HG03039 (cell line): Measurements from ENCODE around the gene PNLDC1.

Source experiments
- ATAC-seq: cut with Tn5 transposase; IDR thresholded peaks from one replicate; pipeline ENCODE4 v1.9.1; 2021; ENCODE audit warnings: mild to moderate bottlenecking, moderate library complexity; ENCODE audit not compliant: unreplicated experiment

PNLDC1 gene

DNA sequence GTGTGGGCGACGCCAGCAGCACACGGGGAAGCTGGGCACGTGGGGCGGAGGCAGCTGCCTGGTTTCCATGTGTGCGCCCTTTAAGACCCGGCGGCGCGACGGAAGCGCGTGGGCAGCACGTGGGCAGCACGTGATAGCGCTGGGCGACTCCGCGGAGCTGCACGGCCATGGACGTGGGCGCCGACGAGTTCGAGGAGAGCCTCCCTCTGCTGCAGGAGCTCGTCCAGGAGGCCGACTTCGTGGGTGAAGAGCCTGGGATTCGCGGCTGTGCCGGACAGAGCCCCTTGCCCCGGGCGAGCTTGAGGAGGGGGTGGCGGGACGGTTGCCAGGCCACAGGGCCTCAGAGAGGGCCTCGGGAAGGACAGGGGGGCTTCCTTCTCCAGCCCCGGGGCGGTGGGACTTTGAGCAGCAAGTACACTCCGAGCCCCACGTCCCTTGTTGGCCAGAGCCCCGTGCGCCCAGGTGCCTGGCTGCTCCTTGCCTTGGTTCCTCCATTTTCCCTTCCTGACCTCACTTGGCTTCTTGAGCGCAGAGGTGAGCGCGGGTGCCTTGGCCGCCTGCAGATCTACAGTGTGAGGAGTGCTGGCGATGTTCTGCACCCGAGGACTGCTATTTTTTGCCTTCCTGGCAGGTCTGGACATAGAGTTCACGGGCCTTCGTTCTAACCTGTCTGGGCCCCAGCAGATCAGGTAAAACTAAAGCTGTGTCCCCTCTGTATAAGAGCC is at the start of gene PNLDC1:
TSS of gene PNLDC1 (plus strand) at position 136 of the 725 bp plus-strand sequence. CDS start at position 168, 32 bp downstream.
- ATAC-seq: no peak

DNA sequence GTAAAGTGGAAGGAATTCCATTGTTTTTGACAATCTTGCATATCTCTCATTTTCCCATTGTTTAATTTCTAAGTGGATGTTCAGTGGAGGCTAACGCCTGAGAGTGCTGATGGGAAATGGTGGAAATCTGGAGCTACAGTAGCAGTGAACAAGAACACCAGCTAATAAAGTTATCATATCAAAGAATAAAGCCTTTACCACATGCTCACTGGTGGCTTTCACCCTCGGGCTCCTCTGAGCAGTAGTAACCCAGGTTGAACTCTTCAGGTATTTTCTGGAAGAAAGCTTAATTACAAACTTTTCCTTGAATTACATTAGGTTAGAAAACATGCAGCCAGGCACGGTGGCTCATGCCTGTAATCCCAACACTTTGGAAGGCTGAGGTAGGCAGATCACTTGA is 48.6 kb upstream of the PNLDC1 start:
- no peak for ATAC-seq

- no peak for ATAC-seq
These were observed 46.8 kb upstream of the PNLDC1 start for GRCh38 chr6:159753081-159753872.

DNA sequence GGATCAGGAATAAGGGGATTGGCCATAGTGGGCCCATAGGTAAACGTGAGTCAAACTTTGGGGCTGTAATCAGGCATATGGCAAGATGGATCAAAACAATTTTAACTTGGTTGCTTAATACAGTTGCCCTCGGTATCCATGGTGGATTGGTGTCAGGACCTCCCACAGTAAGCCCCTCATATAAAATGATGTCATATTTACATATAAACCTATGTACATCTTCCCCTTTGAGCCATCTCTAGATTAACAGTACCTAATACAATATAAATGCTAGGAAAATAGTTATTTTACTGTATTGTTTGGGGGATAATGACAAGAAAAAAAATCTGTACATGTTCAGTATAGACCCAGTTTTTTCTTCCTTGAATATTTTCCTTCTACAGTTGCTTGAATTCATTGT is 45.7 kb upstream of the PNLDC1 start:
- ATAC-seq: no peak

DNA sequence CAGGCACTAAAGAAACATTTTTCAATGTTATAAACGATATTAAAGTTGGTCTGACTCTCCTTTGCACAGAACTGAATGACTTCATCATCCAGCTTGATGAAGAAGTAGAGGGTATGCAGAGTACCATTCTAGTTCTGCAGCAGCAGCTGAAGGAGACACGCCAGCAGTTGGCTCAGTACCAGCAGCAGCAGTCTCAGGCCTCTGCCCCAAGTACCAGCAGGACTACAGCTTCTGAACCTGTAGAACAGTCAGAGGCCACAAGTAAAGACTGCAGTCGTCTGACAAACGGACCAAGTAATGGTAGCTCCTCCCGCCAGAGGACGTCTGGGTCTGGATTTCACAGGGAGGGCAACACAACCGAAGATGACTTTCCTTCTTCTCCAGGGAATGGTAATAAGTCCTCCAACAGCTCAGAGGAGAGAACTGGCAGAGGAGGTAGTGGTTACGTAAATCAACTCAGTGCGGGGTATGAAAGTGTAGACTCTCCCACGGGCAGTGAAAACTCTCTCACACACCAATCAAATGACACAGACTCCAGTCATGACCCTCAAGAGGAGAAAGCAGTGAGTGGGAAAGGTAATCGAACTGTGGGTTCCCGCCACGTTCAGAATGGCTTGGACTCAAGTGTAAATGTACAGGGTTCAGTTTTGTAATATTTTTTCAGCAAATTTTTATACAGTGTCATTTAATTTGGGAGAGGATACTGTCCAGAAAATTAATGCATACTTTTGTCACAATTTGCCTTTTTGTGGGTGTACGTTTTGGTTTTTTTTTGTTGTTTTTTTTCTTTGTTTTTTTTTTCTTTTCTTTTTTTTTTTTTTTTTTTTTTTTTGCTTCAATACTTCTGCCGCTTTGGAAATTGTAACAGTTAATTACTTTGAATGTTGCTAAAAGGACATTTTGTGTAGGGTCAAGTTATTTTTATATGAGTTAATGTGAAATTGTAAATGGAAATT is 44.8 kb upstream of the PNLDC1 start:
- ATAC-seq: no peak

GRCh38 chr6:159756508-159756907 is 43.6 kb upstream of the PNLDC1 start:
- ATAC-seq: no peak

DNA sequence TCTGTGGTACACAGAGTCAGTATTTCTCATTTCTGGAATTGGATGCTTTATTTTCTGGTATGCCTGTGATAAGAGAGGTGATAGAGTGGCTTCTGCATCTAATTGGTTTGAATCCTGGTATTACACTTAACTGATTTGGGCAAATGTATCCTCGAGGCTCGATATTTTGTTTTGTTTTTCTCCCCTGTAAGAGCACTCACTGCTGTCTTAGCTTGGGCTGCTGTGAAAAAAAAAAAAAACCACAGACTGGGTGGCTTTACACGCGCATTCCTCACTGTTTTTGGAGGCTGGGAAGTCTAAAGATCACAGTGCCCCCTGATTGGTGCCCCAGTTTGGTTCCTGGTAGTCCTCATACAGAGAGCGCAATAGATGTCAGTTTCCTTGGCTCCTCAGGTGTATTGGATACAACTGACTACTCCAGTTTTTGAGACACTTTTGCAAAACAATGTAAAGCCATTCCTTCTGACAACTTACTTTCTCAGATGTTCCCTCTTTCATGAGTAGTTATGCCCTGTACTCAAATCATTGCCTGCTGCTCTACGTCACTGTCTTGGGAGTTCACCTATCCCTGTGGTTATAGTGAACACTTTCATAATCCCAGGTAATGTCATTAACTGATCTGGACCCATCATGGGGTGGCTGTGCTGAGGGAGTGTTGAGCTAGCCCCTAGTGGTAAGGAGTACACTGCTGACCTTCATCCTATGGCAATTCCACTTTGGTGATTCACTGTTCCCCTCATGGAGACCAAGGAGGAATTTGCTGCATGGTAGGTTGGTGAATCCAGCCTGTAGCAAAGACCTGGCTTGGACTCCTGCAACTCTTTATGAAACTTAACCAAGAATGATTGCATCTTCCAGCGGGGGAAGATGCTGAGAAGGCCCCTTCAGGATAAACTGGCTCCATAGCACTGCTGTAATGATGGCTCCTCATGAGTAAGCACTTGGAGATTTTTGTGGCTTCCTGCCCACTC is 41.8 kb upstream of the PNLDC1 start:
- no peak for ATAC-seq

- ATAC-seq: no peak
These were observed 40.4 kb upstream of the PNLDC1 start for GRCh38 chr6:159759645-159760044.

DNA sequence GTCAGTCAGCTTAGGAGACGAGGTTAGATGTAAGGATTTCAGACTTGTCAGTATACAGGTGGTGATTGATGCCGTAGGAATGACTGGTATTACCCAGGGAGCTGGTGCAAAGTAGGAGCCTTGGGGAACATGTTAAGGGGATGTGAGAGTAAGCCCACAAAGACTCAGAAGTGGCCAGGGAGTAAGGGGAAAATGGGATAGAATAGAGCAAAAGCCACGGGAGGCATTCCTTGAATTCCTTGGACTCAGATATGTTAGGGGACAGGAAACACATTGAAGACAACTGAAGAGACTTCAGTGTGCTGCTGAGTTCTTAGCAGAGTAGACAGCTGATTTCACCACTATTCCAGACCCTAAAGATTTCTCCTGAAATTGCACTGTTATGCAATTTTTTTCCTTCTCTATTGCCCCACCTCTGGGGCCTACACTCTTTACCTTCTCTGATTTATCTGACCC is 39.4 kb upstream of the PNLDC1 start:
- no peak for ATAC-seq

GRCh38 chr6:159761129-159761872 is 38.8 kb upstream of the PNLDC1 start:
- ATAC-seq: peak; percentile 0

DNA sequence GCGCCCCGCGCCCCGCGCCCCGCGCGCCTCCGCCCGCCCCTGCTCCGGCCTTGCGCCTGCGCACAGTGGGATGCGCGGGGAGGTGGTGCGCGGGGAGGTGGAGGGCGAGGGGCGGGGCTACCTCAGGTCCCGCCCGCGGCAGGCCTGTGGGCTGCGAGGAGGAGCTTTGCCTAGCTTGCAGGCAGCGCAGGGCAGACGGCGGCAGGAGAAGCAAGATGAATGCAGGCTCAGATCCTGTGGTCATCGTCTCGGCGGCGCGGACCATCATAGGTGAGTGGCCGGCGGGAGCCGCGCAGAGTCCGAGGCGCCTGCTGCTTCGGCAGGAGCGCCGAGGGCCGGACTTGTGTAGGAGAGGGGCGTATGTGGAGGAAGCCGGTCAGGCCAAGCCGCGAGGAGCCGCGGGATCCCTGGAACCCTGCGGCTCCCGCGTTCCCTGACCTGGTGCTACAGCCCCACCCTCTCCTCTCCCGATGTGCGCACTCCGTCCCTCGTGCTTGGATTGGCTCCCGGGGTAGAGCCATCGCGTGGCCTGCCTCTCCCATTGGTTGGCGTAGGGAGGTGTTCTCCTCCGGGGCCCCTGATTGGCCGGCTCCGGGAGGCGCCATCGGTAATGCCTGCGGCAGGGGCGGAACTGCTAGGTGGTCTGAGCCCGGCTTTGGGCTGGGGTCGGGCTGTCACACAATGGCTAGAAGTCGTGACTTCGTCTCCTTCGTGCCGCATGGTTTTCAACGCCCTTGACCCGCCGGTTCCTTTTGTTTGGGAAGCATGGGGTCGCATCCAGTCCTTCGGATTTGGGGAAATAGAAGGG is 38.0 kb upstream of the PNLDC1 start, which contains the start of gene ACAT2:
TSS of gene ACAT2 (plus strand) at position 173 of the 808 bp plus-strand sequence. CDS start at position 216, 43 bp downstream.
- peak; percentile 96 for ATAC-seq

- ATAC-seq: no peak
These were observed 37.3 kb upstream of the PNLDC1 start for GRCh38 chr6:159762681-159763293.

- no peak for ATAC-seq
These were observed 33.2 kb upstream of the PNLDC1 start for GRCh38 chr6:159766906-159767305.

DNA sequence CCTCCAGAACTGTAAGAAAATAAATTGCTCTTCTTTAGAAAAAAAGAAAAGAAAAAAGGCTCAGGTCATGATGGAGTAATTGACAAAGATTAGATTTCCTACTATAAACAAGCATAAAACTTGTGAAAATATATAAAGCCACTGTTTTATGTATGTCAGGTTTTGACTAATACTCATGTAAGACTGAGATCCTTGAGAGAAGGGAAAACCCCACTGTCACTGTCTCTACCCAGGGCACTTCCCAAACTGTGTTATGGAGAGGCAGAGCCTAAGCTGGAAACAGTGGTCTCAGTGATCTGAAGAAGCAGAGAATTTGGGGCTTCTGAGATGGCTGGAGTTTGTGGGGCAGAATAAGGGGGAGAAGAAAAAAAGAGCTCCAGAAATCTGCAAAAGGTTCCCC is 30.6 kb upstream of the PNLDC1 start:
- no peak for ATAC-seq

GRCh38 chr6:159772196-159772595 is 27.9 kb upstream of the PNLDC1 start:
- ATAC-seq: no peak

DNA sequence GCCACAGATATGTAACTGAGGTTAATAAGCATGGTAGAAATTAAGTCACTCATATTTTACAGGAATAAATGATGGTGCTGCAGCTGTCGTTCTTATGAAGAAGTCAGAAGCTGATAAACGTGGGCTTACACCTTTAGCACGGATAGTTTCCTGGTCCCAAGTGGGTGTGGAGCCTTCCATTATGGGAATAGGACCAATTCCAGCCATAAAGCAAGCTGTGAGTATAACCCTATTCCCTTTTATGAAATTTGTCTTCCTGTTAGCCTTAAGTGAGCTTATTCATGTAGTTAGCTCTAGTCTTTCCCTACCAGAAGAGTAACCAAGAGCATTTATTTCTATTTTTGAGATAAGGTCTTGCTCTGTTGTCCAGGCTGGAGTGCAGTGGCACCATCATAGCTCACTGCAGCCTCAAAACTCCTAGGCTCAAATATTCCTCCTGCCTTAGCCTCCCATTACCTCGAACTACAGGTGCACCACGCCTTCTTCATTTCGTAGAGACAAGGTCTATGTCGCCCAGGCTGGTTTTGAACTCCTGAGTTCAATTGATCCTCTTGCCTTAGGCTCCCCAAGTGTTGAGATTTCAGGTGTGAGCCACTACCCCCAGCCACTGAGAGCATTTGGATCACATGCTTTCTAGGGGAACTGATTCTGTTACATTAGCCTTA is 22.7 kb upstream of the PNLDC1 start:
- ATAC-seq: no peak

- ATAC-seq: no peak
These were observed 21.9 kb upstream of the PNLDC1 start for GRCh38 chr6:159778131-159778530.
